ENCODE data around the gene LAYN.

Gene LAYN

DNA sequence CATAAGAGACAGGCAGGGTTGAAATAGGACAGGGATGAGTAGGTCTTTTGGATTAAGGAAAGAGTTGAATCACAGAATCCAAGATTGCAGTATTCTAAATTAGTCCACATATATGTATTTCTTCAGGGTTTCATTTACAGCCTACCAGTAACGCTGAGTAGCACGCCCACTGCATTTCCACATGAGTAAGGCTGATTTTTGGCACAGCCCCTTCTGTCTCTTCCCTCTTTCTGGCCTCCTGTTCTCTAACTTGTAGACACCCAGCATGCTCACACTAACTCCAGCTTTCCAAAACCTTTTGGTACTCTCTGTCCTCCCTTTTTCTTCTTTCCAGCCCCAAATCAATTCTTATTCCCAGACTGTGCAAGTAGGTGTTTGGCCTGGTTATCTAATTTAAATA lies 58.0 kb downstream of the LAYN start:
- DNase-seq = no peak

GRCh38 chr11:111601636-111601978 lies 61.1 kb downstream of the LAYN start:
- DNase-seq = no peak

GRCh38 chr11:111601979-111602864 lies 61.7 kb downstream of the LAYN start, which contains the start of gene SIK2:
SIK2 (plus strand) TSS chr11:111602449; CDS start chr11:111602564, 115 bp downstream.
- peak; percentile 83 for DNase-seq

- no peak for DNase-seq
Measured at GRCh38 chr11:111602865-111603610, 62.5 kb downstream of the LAYN start.

- no peak for DNase-seq
Measured at GRCh38 chr11:111603611-111604130, 63.2 kb downstream of the LAYN start.

- DNase-seq = peak; percentile 28
Measured at GRCh38 chr11:111604392-111605009, 64.0 kb downstream of the LAYN start.

DNA sequence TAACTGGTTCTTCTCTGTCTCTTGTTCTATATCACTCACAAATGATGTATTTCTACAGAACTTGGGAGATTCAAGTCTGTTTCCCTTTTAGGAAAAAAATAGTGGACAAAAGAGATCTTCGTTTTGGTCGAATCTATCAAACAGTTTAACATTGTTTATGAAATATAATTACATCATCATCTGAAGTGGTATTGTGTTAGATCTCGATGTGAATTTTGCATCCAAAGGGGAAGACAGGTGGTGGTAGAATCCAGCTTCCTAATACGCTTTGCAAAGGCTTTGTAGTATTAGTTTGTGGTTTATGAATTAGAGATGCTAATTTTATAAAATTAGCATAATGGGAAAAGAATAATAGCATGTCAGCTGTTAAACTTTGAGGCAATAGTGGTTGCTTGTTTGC lies 65.2 kb downstream of the LAYN start:
- no peak for DNase-seq

- no peak for DNase-seq
Measured at GRCh38 chr11:111606986-111607385, 66.5 kb downstream of the LAYN start.

DNA sequence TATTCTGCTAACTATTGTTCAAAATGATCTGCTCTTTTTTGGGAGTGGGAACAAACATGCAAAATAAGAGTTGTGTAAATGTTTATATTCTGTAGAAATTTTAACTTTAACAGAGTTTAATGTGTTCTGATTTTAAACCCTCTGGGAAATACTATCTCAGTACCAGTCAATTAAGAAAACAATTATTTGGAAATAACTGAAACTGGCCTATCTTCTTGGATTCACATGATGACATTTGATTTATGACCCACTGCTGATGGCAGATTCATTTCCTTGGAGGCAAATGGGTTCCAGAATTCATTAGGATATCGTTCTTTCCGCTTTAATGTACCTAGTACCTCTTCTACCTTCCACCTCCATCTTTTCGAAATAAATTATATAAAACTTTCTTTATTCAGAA lies 67.2 kb downstream of the LAYN start:
- DNase-seq = no peak

Data from NCI-H2227 treated with DMSO at 0.1 percent for 48 hours (cell line).